GM21447 (cell line): ENCODE results near the gene MYBPC1.
"Not testable (repeated sequence)": the region's sequence is repeated elsewhere in the genome, so short reads cannot be mapped to it uniquely, and the experiment has no call there.

ENCODE experiments used
- ATAC-seq: cut with Tn5 transposase; IDR thresholded peaks from one replicate; pipeline ENCODE4 v1.9.1; 2021; ENCODE audit not compliant: unreplicated experiment

The MYBPC1 gene

DNA sequence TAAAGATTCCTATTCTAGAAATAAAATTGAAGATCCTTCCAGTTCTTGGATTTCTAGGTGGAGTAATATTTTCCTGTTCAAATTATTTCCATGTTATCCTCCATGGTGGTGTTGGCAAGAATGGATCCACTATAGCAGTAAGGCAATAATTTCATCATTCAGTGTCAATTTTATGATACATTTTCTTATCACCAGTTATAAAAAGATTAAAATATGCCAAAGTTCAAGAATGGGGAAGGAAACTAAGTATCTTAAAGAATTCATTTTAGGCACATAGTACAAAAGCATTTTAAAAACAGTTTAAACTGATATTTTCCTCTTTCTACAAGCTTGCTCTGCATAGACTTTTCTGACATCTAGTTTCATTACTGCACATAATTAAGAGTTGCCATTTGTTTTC, 125.3 kb downstream of the MYBPC1 start:
- no peak for ATAC-seq

DNA sequence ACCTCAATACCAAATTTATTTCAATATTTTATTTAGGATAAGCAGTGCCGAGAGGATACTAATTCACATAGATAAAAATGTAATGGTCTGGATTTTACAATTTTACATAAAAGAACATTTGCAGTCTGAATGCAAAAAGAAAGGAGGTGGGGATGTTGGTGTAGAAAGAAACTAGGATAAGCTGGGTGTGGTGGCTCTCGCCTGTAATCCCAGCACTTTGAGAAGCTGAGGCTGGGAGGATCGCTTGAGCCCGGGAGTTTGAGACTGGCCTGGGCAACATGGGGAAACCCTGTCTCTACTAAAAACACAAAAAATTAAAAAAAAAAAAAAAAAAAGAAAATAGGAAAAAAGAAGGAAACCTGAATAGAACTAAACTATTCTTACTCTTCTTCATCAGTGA, 127.6 kb downstream of the MYBPC1 start:
- ATAC-seq = no peak

DNA sequence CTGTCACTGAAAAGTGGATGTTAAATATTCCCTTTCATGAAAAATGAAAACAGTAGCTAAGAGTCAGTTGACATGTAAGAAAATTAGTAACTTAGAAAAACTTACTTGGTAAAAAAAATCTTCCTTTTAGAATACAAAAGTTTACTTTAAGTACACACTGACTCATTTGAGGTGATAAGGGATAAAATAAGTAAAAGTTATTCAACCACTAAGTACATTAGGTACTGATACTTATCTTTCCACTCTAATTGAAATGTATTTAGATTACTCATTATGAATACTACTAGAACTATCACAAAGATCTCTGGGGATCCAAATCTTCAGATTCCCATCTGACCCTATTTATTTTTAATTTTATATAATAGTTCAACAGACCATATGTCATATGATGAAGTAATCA, 132.3 kb downstream of the MYBPC1 start:
- no peak for ATAC-seq

DNA sequence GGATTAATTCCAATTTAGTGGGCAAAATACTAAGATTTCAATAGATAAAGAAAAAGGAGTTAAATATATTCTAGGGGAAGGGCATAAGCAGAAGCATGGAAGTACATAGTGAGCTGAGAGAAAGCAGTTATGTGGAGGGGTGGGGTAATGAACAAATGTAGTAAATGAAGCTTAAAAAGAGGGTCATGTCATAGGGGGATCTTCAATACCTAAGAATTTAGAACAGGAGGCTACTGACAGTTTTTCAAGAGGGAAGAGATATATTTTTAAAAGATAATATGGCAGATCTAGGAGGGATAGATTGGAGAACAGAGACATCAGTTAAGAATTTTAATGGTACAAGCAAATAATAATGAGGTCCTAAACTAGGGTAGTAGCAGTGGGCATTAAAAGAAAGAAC, 135.1 kb downstream of the MYBPC1 start:
- ATAC-seq = no peak

DNA sequence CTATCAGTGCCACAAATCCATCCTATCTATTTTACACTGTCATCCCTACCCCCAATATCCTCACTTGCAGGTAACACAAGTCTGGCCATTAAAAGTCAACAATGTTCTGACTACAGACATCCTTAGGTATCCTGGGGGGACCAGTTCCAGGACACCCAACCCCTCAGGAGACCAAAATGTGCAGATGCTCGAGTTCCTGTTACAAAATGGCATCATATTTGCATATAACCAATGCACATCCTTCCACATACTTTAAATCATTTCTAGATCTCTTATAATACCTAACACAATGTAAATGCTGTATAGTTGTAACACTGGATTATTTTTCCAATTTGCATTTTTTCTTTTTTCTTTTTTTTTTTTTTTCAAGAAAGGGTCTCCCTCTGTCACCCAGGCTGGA, 137.5 kb downstream of the MYBPC1 start:
- no peak for ATAC-seq

DNA sequence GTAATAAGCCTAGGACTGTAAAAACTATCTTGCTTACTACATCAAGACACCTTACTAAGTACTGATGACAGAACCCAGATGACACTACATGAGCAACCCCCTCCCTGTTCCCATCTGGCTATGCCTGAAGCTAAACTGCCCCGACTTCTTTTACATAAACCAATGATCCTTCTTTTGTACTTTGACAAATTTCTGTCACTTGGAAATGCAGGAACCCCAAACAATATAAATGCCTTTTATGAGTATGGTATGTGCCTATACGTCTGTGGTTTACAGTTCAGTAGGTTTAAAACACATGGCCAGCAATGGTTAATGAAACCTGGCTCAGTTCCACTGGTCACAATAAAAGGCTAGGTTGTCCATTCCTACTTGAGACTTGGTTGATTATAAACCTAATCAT, 138.4 kb downstream of the MYBPC1 start:
- no peak for ATAC-seq

DNA sequence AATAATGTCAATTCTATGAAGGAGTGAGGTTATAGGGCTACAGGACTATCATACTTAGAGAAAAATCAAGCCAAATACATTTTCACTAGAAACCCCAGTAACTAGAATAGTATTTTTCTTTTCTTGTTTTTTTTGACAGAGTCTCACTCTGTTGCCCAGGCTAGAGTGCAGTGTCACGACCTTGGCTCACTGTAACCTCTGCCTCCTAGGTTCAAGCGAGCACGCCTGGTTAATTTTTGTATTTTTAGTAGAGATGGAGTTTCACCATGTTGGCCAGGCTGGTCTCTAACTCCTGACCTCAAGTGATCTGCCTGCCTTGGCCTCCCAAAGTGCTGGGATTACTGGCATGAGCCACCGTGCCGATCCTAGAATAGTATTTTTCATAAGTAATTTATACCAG, 139.7 kb downstream of the MYBPC1 start:
- ATAC-seq = not testable (repeated sequence)
